ENCODE data around the gene RCAN3.
A peak's percentile ranks its signal among the peaks of the same experiment; 100 is the strongest.
"Not testable (repeated sequence)": the region's sequence is repeated elsewhere in the genome, so short reads cannot be mapped to it uniquely, and the experiment has no call there.

Gene RCAN3

DNA sequence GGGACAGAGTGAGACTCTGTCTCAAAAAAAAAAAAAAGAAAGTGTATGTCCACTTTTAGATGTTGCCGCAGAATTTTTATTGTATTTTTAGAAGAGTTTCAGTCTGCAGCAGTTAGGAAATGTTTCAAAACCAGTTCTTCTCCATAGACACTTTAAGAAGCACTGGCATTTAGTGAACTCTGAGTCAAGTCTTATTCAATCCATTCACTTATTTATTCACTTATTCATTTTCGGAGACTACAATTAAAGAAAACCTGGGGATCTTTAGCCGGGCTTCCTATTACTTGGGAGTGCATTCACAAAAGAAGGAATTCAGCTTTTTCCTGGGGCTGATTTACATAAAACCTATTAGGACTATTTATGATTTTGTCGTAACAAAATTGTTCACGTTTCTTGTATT, 12.3 kb downstream of the RCAN3 start:
- DNase-seq, result no peak

DNA sequence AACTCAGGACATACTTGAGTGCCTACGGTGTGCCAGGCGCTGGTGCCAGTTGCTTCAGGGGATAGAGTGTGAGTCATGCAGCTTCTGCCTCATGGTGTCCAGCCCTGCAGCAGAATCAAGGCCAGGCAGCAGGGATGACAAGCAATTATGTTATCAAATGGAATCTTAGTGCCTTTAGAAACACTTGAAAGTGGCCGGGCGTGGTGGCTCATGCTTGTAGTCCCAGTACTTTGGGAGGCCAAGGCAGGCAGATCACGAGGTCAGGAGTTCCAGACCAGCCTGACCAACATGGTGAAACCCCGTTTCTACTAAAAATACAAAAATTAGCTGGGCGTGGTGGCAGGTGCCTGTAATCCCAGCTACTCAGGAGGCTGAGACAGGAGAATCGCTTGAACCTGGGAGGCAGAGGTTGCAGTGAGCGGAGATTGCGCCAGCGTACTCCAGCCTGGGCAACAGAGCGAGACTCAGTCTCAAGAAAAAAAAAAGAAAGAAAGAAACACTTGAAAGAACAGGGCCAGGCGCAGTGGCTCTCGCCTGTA, 13.1 kb downstream of the RCAN3 start:
- DNase-seq, result not testable (repeated sequence)

DNA sequence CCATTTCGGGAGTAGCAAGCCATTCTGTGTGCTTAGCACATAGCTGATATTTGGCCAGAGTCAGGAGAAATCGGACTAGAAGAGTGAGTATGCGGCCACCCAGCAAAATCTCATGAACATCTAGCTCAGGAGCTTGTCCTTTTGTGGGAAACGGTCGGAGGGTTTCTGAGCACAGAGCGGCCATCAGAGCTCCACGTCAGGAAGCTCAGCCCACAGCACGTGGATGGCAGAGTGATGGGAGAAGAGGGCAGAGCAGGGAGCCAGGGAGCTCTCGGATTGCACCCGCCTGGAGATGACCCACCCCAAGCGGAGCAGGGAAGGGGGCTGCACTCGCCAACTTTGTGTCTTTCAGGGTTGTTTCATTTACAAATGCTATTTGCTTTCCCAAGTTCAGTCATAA, 13.9 kb downstream of the RCAN3 start:
- DNase-seq, result no peak

DNA sequence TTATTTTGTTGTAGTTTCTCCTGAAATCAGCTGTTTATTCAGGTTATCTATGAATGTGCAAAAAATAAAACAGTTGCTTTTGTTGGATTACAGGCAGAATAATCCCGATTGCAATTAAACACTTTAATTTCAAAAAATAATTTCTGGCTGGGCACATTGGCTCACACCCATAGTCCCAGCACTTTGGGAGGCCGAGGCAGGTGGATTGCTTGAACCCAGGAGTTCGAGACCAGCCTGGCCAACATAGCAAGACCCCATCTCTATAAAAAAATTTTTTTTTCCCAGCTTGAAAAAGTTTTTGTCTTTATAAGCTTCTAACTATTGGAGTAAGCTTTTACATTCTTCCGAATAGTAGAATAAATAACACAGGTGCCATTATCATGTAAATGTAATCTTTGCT, 15.3 kb downstream of the RCAN3 start:
- no peak for DNase-seq

GRCh38 chr1:24520282-24520681, 17.6 kb downstream of the RCAN3 start:
- not testable (repeated sequence) for DNase-seq

DNA sequence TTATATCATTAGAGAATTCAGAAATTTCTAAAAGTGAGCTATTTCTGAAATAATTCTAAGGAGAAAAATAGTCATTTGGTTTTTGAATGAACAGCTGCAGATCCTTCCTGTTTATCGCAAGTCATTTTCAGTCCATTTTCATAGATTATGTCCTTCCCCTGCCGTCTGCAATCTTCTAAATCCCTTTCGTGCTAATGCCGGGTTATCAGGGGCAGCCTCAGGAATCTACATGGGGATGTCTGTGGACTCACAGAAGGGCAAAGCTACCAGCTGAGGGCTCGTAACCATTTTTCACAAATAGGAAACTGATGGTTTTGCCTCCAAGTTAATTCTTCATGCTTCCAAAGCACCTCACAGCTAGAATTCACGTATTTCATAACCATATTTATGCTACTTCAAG, 23.0 kb downstream of the RCAN3 start:
- no peak for DNase-seq

- no peak for DNase-seq
Measured at GRCh38 chr1:24526045-24526444, 23.4 kb downstream of the RCAN3 start.

- peak in 2 of 4 experiments; percentile 15 to 23 for DNase-seq
Measured at GRCh38 chr1:24526940-24527542, 24.4 kb downstream of the RCAN3 start.

GRCh38 chr1:24528744-24529143, 26.1 kb downstream of the RCAN3 start:
- no peak for DNase-seq

DNA sequence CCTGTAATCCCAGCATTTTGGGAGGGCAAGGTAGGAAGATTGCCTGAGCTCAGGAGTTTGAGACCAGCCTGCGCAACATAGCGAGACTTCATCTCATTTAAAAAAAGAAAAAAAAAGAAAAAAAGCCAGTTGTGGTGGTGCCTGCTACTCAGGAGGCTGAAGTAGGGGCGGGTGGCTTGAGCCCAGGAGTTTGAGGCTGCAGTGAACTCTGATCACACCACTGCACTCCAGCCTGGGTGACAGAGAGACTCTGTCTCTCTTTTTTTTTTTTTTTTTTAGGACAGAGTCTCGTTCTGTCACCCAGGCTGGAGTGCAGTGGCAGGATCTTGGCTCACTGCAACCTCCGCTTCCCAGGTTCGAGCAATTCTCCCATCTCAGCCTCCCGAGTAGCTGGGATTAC, 26.7 kb downstream of the RCAN3 start:
- DNase-seq, result not testable (repeated sequence)

DNA sequence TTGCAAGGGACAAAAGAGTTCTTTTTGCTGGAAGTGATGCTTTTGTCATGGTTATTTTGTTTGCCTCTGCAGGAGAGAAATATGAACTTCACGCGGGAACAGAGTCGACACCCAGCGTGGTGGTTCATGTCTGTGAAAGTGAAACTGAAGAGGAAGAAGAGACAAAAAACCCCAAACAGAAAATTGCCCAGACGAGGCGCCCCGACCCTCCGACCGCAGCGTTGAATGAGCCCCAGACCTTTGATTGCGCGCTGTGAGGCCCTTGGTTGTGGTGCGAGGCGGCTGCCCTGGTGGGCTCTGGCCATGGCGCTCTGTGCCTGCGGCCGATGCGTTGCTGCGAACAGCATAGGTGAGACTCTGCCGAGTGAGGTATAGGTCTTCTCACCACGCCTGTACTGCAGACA, 32.4 kb downstream of the RCAN3 start:
- DNase-seq, result peak; percentile 35 to 54 (median 40)

DNA sequence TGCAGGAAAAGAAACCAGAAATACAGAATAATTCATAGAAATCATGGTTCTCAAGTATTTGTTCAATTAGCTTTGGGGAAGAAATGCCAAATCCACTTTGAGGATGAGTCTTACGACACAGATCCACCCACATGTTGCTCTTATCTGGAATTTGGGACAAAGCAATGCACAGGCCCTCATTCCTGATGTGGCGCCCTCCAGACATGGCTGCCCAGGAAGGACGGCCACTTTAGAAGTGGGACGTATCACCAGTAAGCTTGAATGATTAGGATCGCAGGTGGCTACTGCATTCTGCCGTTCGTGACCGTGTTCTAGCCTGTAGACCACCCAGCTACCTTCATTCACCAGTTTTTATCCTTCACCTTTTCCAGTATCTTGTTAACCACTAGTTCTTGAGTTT, 33.1 kb downstream of the RCAN3 start:
- DNase-seq, result no peak

- DNase-seq, result peak in 2 of 4 experiments; percentile 40 to 42
Measured at GRCh38 chr1:24536391-24536840, 33.8 kb downstream of the RCAN3 start.

- no peak for DNase-seq
Measured at GRCh38 chr1:24540051-24540905, 37.6 kb downstream of the RCAN3 start.

GRCh38 chr1:24540906-24541710, 38.5 kb downstream of the RCAN3 start:
- DNase-seq, result no peak

DNA sequence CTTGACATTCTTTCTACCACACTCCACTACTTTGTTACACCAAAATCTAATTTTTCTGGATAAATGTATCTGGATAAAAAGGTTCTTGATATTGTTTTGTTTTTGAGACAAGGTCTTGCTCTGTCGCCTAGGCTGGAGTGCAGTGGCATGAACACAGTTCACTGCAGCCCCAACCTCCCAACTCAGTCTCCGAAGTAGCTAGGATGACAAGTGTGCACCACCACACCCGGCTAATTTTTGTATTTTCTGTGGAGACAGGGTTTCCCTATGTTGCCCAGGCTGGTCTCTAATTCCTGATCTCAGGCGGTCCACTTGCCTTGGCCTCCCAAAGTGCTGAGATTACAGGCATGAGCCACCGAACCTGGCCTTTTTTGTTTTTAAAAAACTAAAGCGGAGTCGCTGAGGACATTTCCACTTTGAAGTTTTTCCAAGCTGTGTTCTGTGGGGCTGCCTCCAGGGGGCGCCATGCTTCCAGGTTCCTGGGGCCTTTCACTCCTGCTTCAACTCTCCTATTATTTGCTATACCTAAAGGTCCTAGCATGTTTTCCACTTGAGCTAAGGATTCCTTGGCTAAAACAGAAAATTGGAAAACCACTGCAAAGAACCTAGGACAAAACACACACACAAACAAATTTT, 39.2 kb downstream of the RCAN3 start:
- peak in 1 of 4 experiments; percentile 6 for DNase-seq

- DNase-seq, result no peak
Measured at GRCh38 chr1:24544239-24544638, 41.6 kb downstream of the RCAN3 start.

GRCh38 chr1:24545662-24546061, 43.0 kb downstream of the RCAN3 start:
- DNase-seq, result no peak

DNA sequence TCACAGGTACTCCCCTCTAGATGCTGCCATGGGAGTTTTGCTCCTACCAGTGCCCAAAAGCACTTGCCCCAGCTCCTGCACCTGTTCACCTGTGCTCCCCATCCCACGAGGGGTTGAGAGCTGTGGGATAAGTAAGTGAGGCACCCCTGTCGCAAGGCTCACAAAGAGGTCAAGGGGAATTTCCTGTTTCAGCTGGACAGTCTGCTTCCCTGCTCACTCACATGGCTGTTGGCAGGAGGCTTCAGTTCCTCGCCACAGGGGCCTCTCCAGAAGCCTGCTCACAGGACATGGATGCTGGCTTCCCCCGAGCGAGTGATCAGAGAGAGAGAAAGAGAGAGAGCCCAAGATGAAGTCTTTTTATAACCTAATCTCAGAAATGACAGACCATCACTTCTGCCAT, 44.6 kb downstream of the RCAN3 start:
- DNase-seq, result no peak

GRCh38 chr1:24548070-24548469, 45.4 kb downstream of the RCAN3 start:
- DNase-seq, result no peak

GRCh38 chr1:24549210-24549609, 46.6 kb downstream of the RCAN3 start:
- not testable (repeated sequence) for DNase-seq

GRCh38 chr1:24551290-24551959, 48.8 kb downstream of the RCAN3 start:
- no peak for DNase-seq

Measured in activated naive CD4-positive, alpha-beta T cell (primary cell).